ENCODE results near the gene PKN3. TPM values are rescaled to one million over a fixed set of nuclear protein-coding genes. Genes with fewer than 3 reads are reported as not detected.

The PKN3 gene
- total RNA-seq, 4 donors from 2014 or later: 4.4 to 7.6 (median 6.4) TPM

- WGBS, 2 donors: 78 to 85% methylated on average over 3 of the region's 3 CpGs
- no peak for TF ChIP-seq CTCF (IDR thresholded peaks at IDR 0.05)
- no peak for TF ChIP-seq POLR2A (IDR thresholded peaks at IDR 0.05)
- no peaks in the 10 kb centered on the region for H3K36me3 ChIP-seq
- peaks cover 6 to 11% of the 10 kb centered on the region in 2 donors for H3K4me1 ChIP-seq
- H3K27me3 ChIP-seq: no peaks in the 10 kb centered on the region
- DNase-seq: no peak
- intact Hi-C loops (cut with DNase I): no loop called here
- H3K4me3 ChIP-seq (replicated peaks in 1 of 3): no peak overlapping the region
- no peak overlapping the region for H3K27ac ChIP-seq
- H3K9me3 ChIP-seq: no peaks in the 10 kb centered on the region
Measured at GRCh38 chr9:128765499-128765898, 63.2 kb downstream of the PKN3 start.

- TF ChIP-seq POLR2A (IDR thresholded peaks at IDR 0.05) (no peak), CTCF (IDR thresholded peaks at IDR 0.05) (no peak)
- Histone ChIP-seq H3K36me3 (no peaks in the 10 kb centered on the region), H3K9me3 (no peaks in the 10 kb centered on the region), H3K4me1 (peaks cover 16% of the 10 kb centered on the region in 2 donors), H3K27ac (no peak overlapping the region), H3K4me3 (replicated peaks in 1 of 3) (no peak overlapping the region), H3K27me3 (no peaks in the 10 kb centered on the region)
- no peak for DNase-seq
- intact Hi-C loops (cut with DNase I): no loop called here
- WGBS, 2 donors: 91 to 96% methylated on average over 6 of the region's 6 CpGs
Measured at GRCh38 chr9:128768606-128769005, 66.3 kb downstream of the PKN3 start.

Small RNA genes lying within 50 kb of the gene (small RNA-seq; reads per million reads assigned to genes)
- not detected for gene RF00017
- gene RN7SL560P: not detected

Other genes with a start within 250 kb of the PKN3 start
- 10 to 100 TPM; 21.9 to 25.5 (median 22.4) TPM for gene ODF2, start 246.5 kb upstream of the PKN3 start, total RNA-seq
- 10 to 100 TPM; 24.1 to 30.3 (median 25.5) TPM for gene GLE1, start 197.8 kb upstream of the PKN3 start, total RNA-seq
- 100 to 1,000 TPM; 189 to 307 (median 278) TPM for gene SPTAN1, start 149.9 kb upstream of the PKN3 start, total RNA-seq
- 100 to 1,000 TPM in 2 of 4 donors, 10 to 100 TPM in 2; 86.1 to 179 (median 132) TPM for gene DYNC2I2, start 45.7 kb upstream of the PKN3 start, total RNA-seq
- 100 to 1,000 TPM; 173 to 217 (median 202) TPM for gene SET, start 13.3 kb upstream of the PKN3 start, total RNA-seq
- 10 to 100 TPM; 21.2 to 45.7 (median 33.7) TPM for gene ZDHHC12, start 21.6 kb downstream of the PKN3 start, total RNA-seq
- gene ZER1, start 69.4 kb downstream of the PKN3 start, total RNA-seq: 100 to 1,000 TPM in 1 of 4 donors, 10 to 100 TPM in 3; 45.1 to 129 (median 70.2) TPM
- gene TBC1D13, start 84.8 kb downstream of the PKN3 start, total RNA-seq: 10 to 100 TPM; 18.6 to 32.1 (median 27.6) TPM
- 10 to 100 TPM; 15.2 to 74.6 (median 40.1) TPM for gene ENDOG, start 116.0 kb downstream of the PKN3 start, total RNA-seq
- gene SPOUT1, start 127.3 kb downstream of the PKN3 start, total RNA-seq: 10 to 100 TPM; 16.7 to 38.4 (median 27.4) TPM
- gene KYAT1, start 179.4 kb downstream of the PKN3 start, total RNA-seq: 10 to 100 TPM in 3 of 4 donors, 1 to 10 TPM in 1; 5.8 to 12.6 (median 12.3) TPM
- gene LRRC8A, start 179.6 kb downstream of the PKN3 start, total RNA-seq: 10 to 100 TPM; 56.3 to 65.6 (median 61.5) TPM
- gene PHYHD1, start 218.5 kb downstream of the PKN3 start, total RNA-seq: 10 to 100 TPM; 10.1 to 65.3 (median 39.4) TPM
- 10 to 100 TPM; 21.1 to 25.2 (median 22.2) TPM for gene DOLK, start 245.1 kb downstream of the PKN3 start, total RNA-seq
- 10 to 100 TPM; 27.1 to 78.2 (median 35.8) TPM for gene NUP188, start 245.2 kb downstream of the PKN3 start, total RNA-seq

Measured in thyroid gland (tissue), 4 donors.